Measurements from ENCODE around the gene PLEKHA7.

The PLEKHA7 gene

DNA sequence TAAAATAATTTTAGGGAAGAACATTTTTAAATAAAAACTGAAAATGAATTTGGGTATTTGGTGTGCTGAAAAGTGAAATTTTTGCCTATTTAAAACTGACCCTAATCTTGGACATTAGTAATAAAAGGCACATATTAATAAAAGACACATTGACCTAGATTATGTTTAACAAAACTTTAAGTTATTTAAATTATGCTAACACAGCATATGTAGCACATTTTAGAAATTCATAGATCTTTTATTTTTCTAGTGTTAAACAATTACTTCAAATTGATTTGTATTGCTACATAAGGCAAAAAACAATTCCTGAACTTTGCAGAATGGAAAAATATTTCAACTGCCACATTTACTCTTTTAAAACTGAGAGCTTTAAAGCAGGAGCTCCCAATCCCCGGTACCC, 265.1 kb downstream of the PLEKHA7 start:
- TF ChIP-seq SIN3A (IDR thresholded peaks at IDR 0.05; ENCODE audit: borderline replicate concordance, insufficient read depth, low read length) (no peak), POLR2AphosphoS5 (IDR thresholded peaks at IDR 0.05; ENCODE audit: low read depth, low read length) (no peak)
- TF ChIP-seq, protein P1, sequence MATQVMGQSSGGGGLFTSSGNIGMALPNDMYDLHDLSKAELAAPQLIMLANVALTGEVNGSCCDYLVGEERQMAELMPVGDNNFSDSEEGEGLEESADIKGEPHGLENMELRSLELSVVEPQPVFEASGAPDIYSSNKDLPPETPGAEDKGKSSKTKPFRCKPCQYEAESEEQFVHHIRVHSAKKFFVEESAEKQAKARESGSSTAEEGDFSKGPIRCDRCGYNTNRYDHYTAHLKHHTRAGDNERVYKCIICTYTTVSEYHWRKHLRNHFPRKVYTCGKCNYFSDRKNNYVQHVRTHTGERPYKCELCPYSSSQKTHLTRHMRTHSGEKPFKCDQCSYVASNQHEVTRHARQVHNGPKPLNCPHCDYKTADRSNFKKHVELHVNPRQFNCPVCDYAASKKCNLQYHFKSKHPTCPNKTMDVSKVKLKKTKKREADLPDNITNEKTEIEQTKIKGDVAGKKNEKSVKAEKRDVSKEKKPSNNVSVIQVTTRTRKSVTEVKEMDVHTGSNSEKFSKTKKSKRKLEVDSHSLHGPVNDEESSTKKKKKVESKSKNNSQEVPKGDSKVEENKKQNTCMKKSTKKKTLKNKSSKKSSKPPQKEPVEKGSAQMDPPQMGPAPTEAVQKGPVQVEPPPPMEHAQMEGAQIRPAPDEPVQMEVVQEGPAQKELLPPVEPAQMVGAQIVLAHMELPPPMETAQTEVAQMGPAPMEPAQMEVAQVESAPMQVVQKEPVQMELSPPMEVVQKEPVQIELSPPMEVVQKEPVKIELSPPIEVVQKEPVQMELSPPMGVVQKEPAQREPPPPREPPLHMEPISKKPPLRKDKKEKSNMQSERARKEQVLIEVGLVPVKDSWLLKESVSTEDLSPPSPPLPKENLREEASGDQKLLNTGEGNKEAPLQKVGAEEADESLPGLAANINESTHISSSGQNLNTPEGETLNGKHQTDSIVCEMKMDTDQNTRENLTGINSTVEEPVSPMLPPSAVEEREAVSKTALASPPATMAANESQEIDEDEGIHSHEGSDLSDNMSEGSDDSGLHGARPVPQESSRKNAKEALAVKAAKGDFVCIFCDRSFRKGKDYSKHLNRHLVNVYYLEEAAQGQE (IDR thresholded peaks at IDR 0.05; ENCODE audit: insufficient read depth in 1 of 2, low read depth in 2 of 2, low read length in 2 of 2) = no peak

DNA sequence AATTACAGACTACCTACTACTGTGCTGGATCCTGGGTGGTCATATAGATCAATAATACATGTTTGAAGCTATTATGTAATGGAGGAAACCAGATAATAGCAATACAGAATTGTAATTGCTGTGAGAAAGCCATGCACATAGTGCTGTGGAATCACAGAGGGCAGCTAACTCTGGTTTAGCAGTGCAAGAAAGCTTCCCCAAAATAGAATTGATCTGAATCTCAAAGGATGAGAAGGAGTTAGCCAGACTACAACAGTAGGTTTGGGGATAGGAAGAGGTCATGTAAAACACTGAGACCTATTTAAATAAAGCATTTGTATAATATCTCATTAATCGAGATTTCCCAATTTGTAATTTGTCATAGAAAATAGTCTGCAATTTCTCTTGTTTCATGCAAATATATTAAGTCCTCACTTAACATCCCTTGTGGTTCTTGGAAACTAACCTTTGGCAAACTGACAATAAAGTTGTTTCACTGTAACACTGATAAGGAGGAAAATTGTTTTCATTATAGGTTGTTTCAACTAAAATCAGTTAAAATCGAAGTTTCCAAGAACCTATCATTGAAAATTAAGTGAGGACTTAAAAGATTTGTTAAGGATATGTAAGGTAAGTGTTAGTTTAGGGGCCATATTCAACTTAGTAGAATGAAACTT, 268.1 kb downstream of the PLEKHA7 start:
- TF ChIP-seq POLR2AphosphoS5 (IDR thresholded peaks at IDR 0.05; ENCODE audit: low read depth, low read length) (no peak), SIN3A (IDR thresholded peaks at IDR 0.05; ENCODE audit: borderline replicate concordance, insufficient read depth, low read length) (no peak), TAF1 (IDR thresholded peaks at IDR 0.05; ENCODE audit: borderline replicate concordance, insufficient read depth, low read length) (no peak), FOXP2 (optimal IDR thresholded peaks at IDR 0.05; ENCODE audit: borderline replicate concordance, extremely low read depth, extremely low read length, insufficient read depth) (no peak)
- TF ChIP-seq, protein P1 (IDR thresholded peaks at IDR 0.05; ENCODE audit: insufficient read depth in 1 of 2, low read depth in 2 of 2, low read length in 2 of 2) = no peak

DNA sequence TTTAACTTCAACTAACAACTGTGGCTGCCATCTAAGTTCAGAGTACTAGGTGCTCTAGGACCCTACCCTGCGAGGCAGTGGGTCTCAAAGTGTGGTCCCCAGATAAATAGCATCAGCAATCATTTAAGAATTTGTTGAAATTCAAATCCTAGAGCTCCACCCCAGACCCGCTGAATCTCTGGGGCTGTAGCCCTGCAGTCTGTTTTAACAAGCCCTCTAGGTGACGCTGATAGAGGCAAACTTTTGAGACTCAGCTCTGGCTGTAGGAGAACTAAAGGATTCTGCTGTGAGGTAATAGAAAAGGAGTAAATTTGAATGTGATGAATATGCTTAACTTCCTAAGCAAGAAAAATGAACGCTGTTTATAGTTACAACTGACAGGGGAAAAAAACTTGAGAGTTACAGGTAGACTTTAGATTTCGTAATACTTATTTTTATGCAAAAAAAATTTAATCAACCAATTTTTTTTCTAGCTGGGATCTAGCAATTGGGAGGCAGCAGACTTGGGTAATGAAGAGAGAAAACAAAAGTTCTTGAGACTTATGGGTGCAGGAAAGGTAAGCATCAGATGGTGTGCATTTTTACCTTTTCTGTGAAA, 270.0 kb downstream of the PLEKHA7 start:
- TF ChIP-seq FOXP2 (optimal IDR thresholded peaks at IDR 0.05; ENCODE audit: borderline replicate concordance, extremely low read depth, extremely low read length, insufficient read depth) (no peak), TAF1 (IDR thresholded peaks at IDR 0.05; ENCODE audit: borderline replicate concordance, insufficient read depth, low read length) (no peak), SIN3A (IDR thresholded peaks at IDR 0.05; ENCODE audit: borderline replicate concordance, insufficient read depth, low read length) (no peak), POLR2AphosphoS5 (IDR thresholded peaks at IDR 0.05; ENCODE audit: low read depth, low read length) (no peak)
- TF ChIP-seq, protein P1 (IDR thresholded peaks at IDR 0.05; ENCODE audit: insufficient read depth in 1 of 2, low read depth in 2 of 2, low read length in 2 of 2) = no peak

DNA sequence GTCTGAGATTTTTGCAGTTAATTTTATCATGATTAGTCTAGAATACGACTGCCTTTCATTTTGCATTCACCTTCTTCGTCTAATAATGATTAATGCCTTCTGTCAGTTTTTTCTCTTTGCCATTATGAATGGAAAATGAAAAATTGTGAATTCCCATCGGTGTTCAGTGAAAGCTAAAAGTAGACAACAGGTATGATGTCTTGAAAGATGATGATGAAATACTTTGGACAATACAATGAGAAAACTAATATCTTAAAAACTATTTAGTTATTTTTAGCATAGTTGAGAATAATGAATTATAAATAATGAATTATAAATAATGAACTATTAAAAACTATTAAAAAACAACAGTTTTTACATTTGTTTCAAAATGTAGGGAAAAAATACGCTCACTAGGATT, 270.7 kb downstream of the PLEKHA7 start:
- TF ChIP-seq, protein P1 (IDR thresholded peaks at IDR 0.05; ENCODE audit: insufficient read depth in 1 of 2, low read depth in 2 of 2, low read length in 2 of 2) = no peak
- TF ChIP-seq FOXP2 (optimal IDR thresholded peaks at IDR 0.05; ENCODE audit: borderline replicate concordance, extremely low read depth, extremely low read length, insufficient read depth) (no peak), SIN3A (IDR thresholded peaks at IDR 0.05; ENCODE audit: borderline replicate concordance, insufficient read depth, low read length) (no peak), TAF1 (IDR thresholded peaks at IDR 0.05; ENCODE audit: borderline replicate concordance, insufficient read depth, low read length) (no peak), POLR2AphosphoS5 (IDR thresholded peaks at IDR 0.05; ENCODE audit: low read depth, low read length) (no peak)

All from PFSK-1 (cell line).